AG10803 (cell line): ENCODE data around the gene CACNA1E.

Source experiments
- DNase-seq: peaks from one replicate; pipeline ENCODE4 v3.0.0; 2010; ENCODE audit warnings: low read depth
- H3K4me3 ChIP-seq: 2 replicates; pipeline ENCODE4 v1.5.1; 2011; ENCODE audit warnings: mild to moderate bottlenecking, low read length, control low read depth
- TF ChIP-seq, protein P1 (sequence below): conservative IDR thresholded peaks from 2 replicates; pipeline ENCODE4 v1.5.1; 2011; ENCODE audit warnings: mild to moderate bottlenecking, low read length, control low read depth, inconsistent platforms

The CACNA1E gene

DNA sequence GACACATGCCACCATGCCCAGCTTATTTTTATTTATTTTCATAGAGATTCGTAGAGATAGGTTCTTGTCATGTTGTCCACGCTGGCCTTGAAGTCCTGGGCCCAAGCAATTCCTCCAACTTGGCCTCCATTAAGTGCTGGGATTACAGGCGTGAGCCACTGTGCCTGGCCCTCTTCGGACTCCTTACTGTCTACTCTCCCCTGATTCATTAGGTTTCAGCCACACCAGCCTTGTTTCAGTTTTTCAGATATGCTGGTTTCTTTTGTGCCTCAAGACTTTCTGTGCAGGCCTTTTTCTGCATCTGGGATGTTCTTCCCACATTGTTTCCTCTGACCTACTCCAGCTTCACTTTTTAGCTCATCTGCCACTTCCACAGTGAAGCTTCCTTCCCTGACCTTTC lies 85.4 kb downstream of the CACNA1E start:
- TF ChIP-seq, protein P1, sequence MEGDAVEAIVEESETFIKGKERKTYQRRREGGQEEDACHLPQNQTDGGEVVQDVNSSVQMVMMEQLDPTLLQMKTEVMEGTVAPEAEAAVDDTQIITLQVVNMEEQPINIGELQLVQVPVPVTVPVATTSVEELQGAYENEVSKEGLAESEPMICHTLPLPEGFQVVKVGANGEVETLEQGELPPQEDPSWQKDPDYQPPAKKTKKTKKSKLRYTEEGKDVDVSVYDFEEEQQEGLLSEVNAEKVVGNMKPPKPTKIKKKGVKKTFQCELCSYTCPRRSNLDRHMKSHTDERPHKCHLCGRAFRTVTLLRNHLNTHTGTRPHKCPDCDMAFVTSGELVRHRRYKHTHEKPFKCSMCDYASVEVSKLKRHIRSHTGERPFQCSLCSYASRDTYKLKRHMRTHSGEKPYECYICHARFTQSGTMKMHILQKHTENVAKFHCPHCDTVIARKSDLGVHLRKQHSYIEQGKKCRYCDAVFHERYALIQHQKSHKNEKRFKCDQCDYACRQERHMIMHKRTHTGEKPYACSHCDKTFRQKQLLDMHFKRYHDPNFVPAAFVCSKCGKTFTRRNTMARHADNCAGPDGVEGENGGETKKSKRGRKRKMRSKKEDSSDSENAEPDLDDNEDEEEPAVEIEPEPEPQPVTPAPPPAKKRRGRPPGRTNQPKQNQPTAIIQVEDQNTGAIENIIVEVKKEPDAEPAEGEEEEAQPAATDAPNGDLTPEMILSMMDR = no peak
- DNase-seq = no peak

DNA sequence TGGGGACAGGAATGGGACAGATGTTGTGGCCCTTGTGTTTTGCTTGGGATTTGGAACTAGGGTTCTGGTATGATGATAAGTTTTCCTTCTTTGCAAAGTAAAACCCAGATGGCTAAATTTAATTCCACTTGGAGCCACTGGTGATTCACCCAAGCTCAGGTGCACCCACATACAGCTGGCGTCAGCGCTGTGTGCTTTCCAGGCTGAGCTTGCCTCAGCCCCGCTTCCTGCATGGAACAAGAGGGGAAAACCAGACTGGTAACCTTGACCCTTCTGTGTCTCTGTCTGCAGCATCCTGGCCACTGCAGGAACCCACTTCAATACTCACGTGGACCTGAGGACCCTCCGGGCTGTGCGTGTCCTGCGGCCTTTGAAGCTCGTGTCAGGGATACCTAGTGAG lies 94.2 kb downstream of the CACNA1E start:
- TF ChIP-seq, protein P1 = no peak
- DNase-seq = no peak
- H3K4me3 ChIP-seq = no peak overlapping the region

More for the DNA sequence above, 85.4 kb downstream of the CACNA1E start:
- no peak overlapping the region for H3K4me3 ChIP-seq

DNA sequence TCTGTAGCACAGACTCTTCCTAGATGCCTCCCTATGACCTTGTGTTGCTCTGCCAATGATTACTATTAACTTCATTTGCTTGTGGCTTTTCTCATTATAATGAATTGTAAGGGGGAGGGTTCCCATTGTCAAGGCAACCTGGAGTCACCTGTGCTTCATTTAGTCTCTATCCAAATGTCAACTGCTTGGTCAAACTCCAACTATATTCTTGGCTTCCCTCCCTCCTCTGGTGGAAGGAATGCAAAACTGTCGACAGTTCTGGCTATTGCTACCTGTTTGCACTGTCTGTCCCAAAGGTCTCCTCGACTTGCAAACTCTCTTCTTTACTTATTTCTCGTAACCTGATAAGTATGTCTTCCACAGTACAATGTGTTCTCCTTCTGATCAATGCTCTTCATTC lies 100.3 kb downstream of the CACNA1E start:
- no peak for DNase-seq
- no peak overlapping the region for H3K4me3 ChIP-seq
- TF ChIP-seq, protein P1 = 0 out of 2 replicates have a peak, but pooled peaks have one; percentile 5

DNA sequence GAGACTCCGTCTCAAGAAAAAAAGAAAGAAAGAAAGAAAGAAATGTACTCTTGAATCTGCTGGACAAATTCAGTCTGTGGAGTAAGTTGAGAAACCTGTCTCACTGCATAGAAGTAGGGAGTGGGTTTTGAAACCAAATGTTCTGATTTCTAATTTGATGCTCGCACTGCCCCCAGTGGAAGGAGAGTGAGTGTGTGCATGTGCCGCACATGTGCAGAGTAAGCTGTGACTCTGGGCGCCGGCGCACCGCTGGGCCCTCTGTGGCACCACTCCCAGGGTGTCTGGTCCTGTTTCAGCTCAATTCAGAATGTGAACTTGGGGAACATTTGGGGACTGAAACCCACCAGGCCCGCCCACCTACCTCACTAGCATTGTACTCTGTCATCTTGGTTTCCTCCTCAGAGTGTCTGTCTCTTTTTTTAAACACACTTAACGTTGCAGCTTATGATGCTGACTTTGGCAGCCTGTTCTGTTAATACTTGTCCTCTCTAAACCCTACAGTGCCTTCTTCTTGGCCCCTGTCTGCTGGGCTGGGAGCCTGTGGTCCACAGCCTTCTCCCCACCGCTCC lies 104.6 kb downstream of the CACNA1E start:
- no peak for DNase-seq
- H3K4me3 ChIP-seq = no peak overlapping the region
- TF ChIP-seq, protein P1 = no peak

DNA sequence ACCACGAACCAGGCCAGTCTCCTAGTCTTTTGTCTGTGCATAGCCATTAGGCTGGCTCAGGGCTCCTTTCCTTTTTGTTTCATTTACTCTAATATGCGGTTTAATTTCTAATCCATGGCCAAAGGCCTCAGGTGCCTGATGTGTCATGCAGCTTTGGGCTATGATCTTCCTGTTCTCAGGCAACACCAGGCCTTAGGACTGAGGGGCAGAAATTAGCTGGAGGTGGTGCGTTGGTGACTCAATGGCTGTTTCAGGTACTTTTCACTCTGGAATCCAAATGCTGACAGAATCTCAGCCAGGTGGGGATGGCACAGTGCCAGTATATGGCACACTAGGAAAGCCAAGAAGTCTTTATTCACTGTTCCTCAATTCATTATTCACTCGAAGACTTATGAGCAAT lies 105.3 kb downstream of the CACNA1E start:
- no peak overlapping the region for H3K4me3 ChIP-seq
- DNase-seq = no peak
- TF ChIP-seq, protein P1 = no peak

DNA sequence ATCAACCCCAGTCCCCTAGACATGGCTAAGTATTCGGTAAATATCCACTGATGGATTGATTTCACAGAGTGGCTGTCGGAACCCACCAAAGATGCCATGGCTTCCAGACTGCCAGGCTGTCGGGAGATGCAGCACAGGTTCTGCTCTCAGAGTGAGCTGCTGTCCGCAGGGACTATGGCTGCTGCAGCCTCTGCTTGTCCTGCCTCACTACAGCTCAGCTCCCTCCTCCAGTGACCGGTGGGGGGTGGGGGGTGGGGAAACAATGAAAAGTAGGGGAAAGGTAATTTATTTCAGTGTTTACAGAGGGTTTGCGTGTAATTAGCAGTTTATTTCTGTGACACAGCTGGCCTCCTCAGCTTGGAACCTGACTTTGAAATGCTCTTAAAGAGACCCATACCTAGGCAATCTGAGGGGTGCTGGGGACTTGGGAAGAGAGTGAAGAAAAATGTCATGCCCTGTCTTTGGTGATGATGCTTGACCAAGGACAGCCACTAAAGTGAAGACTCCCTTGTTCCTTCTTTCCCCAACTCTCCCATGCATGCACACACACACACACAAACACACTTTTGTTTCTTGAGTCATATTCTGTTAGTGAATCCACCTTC lies 109.0 kb downstream of the CACNA1E start:
- H3K4me3 ChIP-seq = no peak overlapping the region
- TF ChIP-seq, protein P1 = no peak
- no peak for DNase-seq

DNA sequence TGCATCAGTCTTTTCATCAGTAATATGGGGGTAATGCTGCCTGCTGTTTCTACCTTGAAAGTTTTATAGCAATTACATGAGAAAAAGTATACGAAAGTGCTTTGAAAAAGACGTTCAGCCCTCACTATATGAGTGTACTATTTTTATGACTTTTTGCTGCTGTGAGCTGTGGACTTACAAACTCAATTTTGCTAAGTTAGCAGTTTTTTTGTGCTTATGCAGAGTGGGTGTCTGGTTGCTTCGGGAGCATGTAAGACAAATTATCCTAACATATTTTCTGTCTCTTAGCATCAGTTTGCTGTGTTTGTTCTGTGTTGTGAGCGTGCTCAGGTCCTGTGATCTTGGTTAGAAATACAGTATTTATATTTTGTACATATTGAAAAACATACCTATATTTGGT lies 109.7 kb downstream of the CACNA1E start:
- no peak for DNase-seq
- H3K4me3 ChIP-seq = no peak overlapping the region
- TF ChIP-seq, protein P1 = no peak
